GM21447 (cell line): ENCODE measurements around the gene ZNF813.
A peak's percentile ranks its signal among the peaks of the same experiment; 100 is the strongest.

ENCODE experiments used
- ATAC-seq: cut with Tn5 transposase; IDR thresholded peaks from one replicate; pipeline ENCODE4 v1.9.1; 2021; ENCODE audit not compliant: unreplicated experiment

ZNF813 gene

GRCh38 chr19:53520163-53520546, 52.6 kb downstream of the ZNF813 start:
- ATAC-seq, result no peak

- ATAC-seq, result peak; percentile 98
Observed at GRCh38 chr19:53520547-53521372, 53.2 kb downstream of the ZNF813 start.

GRCh38 chr19:53521373-53522202, 54.1 kb downstream of the ZNF813 start:
- no peak for ATAC-seq

- no peak for ATAC-seq
Observed at GRCh38 chr19:53525922-53526321, 58.4 kb downstream of the ZNF813 start.

- ATAC-seq, result no peak
Observed at GRCh38 chr19:53530622-53531021, 63.1 kb downstream of the ZNF813 start.

- ATAC-seq, result no peak
Observed at GRCh38 chr19:53531457-53531856, 63.9 kb downstream of the ZNF813 start.

- no peak for ATAC-seq
Observed at GRCh38 chr19:53532362-53532761, 64.8 kb downstream of the ZNF813 start.

- no peak for ATAC-seq
Observed at GRCh38 chr19:53536225-53536548, 68.7 kb downstream of the ZNF813 start.

- ATAC-seq, result peak; percentile 11
Observed at GRCh38 chr19:53537121-53537520, 69.6 kb downstream of the ZNF813 start.

- ATAC-seq, result peak; percentile 62
Observed at GRCh38 chr19:53537521-53538377, 70.2 kb downstream of the ZNF813 start, which contains the start of gene ZNF331. ZNF331 (plus strand) TSS chr19:53538145; CDS start chr19:53569377, 31,232 bp downstream.

GRCh38 chr19:53538378-53539109, 71.0 kb downstream of the ZNF813 start:
- peak; percentile 20 for ATAC-seq

GRCh38 chr19:53540091-53540490, 72.6 kb downstream of the ZNF813 start:
- no peak for ATAC-seq

- ATAC-seq, result no peak
Observed at GRCh38 chr19:53541971-53542370, 74.4 kb downstream of the ZNF813 start.

GRCh38 chr19:53545271-53546065, 77.9 kb downstream of the ZNF813 start:
- ATAC-seq, result no peak
